ENCODE measurements around the gene PNMT.

PNMT gene

DNA sequence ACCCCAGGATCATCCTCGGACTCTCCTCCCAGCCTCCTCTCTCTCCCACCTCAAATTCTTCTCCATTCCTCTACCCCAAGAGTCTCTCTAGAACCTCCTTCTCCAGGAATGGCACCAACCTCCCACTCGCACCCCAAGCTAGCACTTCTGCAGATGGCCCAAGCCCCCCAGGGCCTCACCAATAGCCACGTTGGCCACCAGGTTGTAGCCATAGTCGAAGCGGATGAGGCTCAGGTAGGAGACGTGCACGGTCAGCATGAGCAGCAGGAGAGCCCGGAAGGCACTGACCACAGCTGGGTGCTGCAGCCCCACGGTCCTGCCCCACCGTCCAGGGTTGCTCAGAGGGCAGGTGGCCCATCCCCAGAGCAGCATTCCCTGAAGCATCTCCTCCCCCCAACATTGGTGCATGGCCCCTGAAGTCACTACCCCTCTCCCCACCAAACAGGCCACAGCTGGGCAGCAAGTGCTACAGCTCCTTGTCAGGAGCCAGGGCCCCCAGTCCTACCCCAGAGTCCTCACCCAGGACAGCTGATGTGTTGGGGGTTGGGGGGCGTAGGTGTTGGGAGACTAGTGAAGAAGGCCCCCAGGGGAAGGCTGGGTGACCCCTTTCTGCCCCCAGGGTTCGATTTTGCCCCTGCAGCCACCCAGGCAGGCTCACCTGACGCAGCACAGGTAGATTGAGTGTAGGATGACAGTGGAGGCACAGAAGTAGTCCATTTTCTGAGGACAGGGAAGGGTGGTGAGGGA is 5.3 kb downstream of the PNMT start:
- in situ Hi-C loops (cut with HindIII; ENCODE audit: low sequenced_read_pairs) = no loop called here
- H3K4me3 ChIP-seq (ENCODE audit: low read depth, low read length) = no peak overlapping the region
- no peak for DNase-seq (ENCODE audit: low read depth)
- TF ChIP-seq, protein P1, sequence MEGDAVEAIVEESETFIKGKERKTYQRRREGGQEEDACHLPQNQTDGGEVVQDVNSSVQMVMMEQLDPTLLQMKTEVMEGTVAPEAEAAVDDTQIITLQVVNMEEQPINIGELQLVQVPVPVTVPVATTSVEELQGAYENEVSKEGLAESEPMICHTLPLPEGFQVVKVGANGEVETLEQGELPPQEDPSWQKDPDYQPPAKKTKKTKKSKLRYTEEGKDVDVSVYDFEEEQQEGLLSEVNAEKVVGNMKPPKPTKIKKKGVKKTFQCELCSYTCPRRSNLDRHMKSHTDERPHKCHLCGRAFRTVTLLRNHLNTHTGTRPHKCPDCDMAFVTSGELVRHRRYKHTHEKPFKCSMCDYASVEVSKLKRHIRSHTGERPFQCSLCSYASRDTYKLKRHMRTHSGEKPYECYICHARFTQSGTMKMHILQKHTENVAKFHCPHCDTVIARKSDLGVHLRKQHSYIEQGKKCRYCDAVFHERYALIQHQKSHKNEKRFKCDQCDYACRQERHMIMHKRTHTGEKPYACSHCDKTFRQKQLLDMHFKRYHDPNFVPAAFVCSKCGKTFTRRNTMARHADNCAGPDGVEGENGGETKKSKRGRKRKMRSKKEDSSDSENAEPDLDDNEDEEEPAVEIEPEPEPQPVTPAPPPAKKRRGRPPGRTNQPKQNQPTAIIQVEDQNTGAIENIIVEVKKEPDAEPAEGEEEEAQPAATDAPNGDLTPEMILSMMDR (IDR thresholded peaks at IDR 0.05; ENCODE audit: low read depth, low read length, missing control alignments) = no peak

DNA sequence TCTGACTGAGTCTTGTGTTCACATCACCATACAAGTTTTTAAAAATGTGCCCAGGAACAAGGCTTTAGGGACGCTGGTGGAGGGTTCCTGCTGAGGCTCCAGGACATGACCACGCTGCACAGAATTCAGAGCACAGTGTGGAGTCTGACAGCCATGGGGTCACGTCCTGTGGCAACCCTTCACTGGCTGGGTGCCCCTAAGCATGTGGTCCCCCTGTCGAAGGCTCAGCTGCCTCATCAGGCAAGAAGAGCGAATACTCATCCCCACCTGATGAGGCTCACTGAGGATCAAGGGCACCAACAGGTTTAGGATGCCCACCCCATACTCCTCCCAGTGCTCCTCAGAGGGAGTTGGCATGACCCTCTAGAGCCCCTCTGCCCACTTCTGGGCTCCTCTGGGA is 5.9 kb downstream of the PNMT start:
- TF ChIP-seq, protein P1 (IDR thresholded peaks at IDR 0.05; ENCODE audit: low read depth, low read length, missing control alignments) = no peak
- no peak overlapping the region for H3K4me3 ChIP-seq (ENCODE audit: low read depth, low read length)
- no peak for DNase-seq (ENCODE audit: low read depth)
- in situ Hi-C loops (cut with HindIII; ENCODE audit: low sequenced_read_pairs) = no loop called here

DNA sequence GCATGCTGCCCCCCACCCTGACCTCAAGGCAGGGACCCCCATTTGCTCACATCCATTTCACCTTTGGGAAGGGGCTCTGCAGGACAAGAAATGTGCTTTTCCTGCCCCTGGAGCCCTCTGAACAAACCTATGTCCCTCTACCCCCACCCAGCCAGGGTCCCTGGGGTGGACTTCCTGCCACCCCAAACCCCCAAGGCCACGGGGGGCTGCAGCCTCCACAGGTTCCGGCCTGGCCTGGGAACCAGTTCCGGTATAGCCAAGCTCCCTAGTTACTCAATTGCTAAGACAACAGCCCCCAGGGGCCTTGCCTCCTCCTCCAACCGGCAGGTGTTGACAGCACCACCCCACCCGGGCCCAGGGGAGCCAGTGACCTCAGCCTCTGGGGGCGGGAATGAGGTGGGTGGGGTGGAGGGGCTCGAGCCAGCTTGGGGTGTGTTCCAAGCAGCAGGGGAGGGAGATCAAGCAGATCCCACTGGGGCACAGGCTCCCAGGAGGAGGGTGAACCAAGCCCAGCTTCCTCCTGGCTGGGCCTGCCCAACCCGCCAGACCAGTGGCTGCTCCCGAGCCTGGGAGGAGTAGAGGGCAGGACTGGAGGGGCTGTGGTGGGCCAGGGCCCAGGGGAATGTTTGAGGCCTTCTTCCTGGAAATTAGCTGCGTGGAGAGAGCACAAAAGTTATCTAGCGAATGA is 6.6 kb downstream of the PNMT start:
- H3K4me3 ChIP-seq (ENCODE audit: low read depth, low read length) = no peak overlapping the region
- TF ChIP-seq, protein P1 (IDR thresholded peaks at IDR 0.05; ENCODE audit: low read depth, low read length, missing control alignments) = no peak
- no peak for DNase-seq (ENCODE audit: low read depth)
- in situ Hi-C loops (cut with HindIII; ENCODE audit: low sequenced_read_pairs) = loop anchor here (5.0 kb wide), 2 partner anchors 42 to 67 kb away; no protein-coding TSS in a partner anchor

DNA sequence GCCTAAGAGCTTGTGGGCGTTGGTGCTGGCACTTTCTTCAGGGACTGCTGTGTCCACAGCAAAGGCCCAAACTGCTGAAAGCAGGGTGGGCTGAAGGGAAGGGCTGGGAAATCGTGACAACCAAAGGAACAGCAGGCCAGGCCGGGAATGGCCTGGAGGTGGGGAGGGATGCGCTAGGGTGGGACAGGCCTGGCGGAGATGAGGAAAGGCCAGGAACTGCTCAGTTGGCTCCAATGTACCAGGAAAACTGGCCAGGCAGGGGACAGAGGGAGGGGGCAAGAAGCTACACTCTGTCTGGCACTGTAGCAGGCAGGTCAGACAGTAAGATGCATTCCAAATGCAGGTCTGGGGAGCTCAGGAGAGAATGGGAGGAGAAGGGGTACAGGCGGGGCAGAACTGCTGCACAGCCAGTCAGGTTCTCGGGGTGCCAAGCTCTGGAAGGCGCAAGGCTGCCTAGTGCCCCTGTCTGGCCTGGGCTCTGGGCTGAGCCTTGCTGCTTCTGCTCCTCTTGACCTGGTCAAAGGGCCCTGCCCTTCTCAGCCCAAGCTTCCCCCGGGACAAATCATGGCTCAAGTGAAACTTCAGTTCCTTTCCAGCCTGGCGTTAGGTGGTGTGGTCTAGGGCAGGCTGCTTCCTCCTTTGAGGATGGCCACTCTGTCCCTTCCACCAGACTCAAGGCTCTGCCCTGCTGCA is 7.3 kb downstream of the PNMT start:
- TF ChIP-seq, protein P1 (IDR thresholded peaks at IDR 0.05; ENCODE audit: low read depth, low read length, missing control alignments) = no peak
- no peak for DNase-seq (ENCODE audit: low read depth)
- in situ Hi-C loops (cut with HindIII; ENCODE audit: low sequenced_read_pairs) = loop anchor here (5.0 kb wide), 2 partner anchors 42 to 67 kb away; no protein-coding TSS in a partner anchor
- H3K4me3 ChIP-seq (ENCODE audit: low read depth, low read length) = no peak overlapping the region

DNA sequence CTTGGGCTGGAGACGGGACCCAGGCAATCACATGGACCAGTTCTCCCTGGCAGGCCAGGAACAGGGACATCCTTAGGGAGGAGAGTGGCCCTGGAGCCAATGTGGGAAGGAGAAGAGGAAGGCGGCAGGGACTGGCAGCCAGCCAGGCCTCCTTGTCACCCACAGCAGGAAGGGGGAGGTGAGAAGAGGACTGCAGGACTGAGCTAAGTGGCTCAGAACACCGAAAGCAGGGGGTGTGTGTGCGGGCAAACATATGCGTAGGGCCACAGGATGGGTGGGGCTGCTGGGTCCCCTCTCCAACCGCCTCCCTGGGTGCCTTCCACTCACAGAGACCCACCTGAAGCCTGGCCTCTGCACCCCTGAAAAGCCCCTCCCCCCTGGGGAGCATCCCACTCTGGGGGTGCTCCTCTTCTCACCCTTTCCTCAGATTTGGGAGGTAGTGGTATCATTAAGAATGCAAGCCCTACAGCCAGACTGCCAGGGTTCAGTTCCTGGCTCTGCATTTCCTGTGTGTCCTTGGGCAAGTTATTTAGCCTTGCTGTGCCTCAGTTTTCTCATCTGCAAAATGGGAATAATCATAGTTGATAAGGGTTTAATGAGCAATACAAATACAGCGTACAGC is 8.1 kb downstream of the PNMT start:
- no peak for DNase-seq (ENCODE audit: low read depth)

More for the DNA sequence above, 8.1 kb downstream of the PNMT start:
- in situ Hi-C loops (cut with HindIII; ENCODE audit: low sequenced_read_pairs) = loop anchor here (5.0 kb wide), 2 partner anchors 41 to 66 kb away; no protein-coding TSS in a partner anchor
- TF ChIP-seq, protein P1 (IDR thresholded peaks at IDR 0.05; ENCODE audit: low read depth, low read length, missing control alignments) = no peak
- no peak overlapping the region for H3K4me3 ChIP-seq (ENCODE audit: low read depth, low read length)

All from astrocyte of the cerebellum (primary cell).